ENCODE data around the gene RIPOR1.
"Not testable (repeated sequence)": the region's sequence is repeated elsewhere in the genome, so short reads cannot be mapped to it uniquely, and the experiment has no call there.

The RIPOR1 gene

DNA sequence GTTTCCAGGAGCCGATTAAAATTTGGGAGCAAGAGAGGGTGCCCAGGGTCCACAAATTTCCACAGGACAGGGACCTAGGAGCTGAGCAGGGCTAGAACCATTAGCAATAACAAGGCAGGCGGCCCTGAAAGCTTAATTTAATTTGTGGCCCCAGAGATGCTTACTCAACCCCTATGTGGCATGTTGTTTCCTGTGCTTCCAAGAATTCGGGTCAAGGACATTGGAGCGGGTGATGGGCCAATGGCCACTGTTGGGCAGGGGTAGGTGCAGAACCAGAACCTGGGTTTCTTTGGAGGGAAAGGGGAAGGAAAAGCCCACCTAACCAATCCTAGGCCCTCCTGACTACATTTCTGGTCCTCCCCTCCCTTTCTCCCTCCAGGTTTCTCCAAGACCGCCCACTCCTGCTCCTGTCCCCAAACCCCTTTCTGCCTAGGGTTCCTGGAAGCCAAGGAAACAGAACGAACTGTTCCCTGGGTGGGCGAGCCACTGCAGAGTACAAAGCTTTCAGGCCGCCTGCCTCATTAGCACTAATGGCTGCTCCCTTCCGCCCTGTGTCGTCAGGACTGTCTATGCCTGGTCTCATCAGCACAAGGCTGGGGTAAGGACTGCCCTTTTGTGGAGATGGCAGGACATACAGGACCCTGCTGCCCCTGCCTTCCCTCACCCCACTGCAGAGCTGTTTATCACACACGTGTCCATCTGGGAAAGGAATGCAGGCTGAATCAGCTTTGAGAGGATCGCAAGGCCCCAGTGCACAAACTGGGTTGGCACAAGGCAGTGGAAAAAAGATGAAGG, 44.7 kb upstream of the RIPOR1 start:
- no peak for DNase-seq (ENCODE audit: low read depth)
- TF ChIP-seq, protein P1, sequence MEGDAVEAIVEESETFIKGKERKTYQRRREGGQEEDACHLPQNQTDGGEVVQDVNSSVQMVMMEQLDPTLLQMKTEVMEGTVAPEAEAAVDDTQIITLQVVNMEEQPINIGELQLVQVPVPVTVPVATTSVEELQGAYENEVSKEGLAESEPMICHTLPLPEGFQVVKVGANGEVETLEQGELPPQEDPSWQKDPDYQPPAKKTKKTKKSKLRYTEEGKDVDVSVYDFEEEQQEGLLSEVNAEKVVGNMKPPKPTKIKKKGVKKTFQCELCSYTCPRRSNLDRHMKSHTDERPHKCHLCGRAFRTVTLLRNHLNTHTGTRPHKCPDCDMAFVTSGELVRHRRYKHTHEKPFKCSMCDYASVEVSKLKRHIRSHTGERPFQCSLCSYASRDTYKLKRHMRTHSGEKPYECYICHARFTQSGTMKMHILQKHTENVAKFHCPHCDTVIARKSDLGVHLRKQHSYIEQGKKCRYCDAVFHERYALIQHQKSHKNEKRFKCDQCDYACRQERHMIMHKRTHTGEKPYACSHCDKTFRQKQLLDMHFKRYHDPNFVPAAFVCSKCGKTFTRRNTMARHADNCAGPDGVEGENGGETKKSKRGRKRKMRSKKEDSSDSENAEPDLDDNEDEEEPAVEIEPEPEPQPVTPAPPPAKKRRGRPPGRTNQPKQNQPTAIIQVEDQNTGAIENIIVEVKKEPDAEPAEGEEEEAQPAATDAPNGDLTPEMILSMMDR (IDR thresholded peaks at IDR 0.05; ENCODE audit: control insufficient read depth, extremely low read depth, insufficient read depth): no peak
- no peak overlapping the region for H3K4me3 ChIP-seq (ENCODE audit: low read depth, low read length)

GRCh38 chr16:67486805-67487204, 41.8 kb upstream of the RIPOR1 start:
- no peak overlapping the region for H3K4me3 ChIP-seq (ENCODE audit: low read depth, low read length)
- DNase-seq (ENCODE audit: low read depth): no peak
- TF ChIP-seq, protein P1 (IDR thresholded peaks at IDR 0.05; ENCODE audit: control insufficient read depth, extremely low read depth, insufficient read depth): no peak

- H3K4me3 ChIP-seq (ENCODE audit: low read depth, low read length); DNase-seq (ENCODE audit: low read depth): not testable (repeated sequence)
Measured at GRCh38 chr16:67487561-67487960, 41.1 kb upstream of the RIPOR1 start.

GRCh38 chr16:67489401-67490083, 39.1 kb upstream of the RIPOR1 start:
- TF ChIP-seq, protein P1 (IDR thresholded peaks at IDR 0.05; ENCODE audit: control insufficient read depth, extremely low read depth, insufficient read depth): no peak

DNA sequence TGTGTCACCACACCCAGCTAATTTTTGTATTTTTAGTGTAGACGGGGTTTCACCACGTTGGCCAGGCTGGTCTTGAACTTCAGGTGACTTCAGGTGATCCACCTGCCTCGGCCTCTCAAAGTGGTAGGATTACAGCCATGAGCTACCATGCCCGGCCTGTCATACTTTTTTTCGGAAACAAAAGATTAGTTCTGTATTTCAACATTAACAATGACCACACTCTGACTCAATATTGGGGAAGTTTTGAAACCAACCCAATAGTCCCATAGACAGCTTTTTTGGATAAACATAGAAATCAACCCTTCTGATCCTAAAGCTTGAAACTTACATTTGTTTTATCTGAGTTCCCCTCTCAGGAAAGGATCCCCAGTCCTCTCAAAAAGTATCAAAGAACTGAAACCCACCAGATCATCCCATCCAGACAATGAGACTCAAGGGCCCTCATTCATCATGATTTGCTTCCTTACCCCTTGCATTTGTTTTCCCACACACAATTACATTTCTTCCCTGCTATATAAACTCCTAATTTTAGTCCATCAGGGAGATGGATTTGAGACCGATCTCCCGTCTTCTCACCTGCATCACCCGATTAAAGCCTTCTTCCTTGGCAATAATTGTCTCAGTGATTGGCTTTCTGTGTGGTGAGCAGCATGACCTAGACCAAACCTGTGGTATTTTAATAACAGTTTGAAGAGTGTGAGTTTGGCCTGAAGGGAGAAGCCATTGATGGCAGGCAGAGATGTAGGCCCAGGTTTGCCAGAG, 38.1 kb upstream of the RIPOR1 start:
- no peak for DNase-seq (ENCODE audit: low read depth)
- TF ChIP-seq, protein P1 (IDR thresholded peaks at IDR 0.05; ENCODE audit: control insufficient read depth, extremely low read depth, insufficient read depth): no peak
- no peak overlapping the region for H3K4me3 ChIP-seq (ENCODE audit: low read depth, low read length)

More at GRCh38 chr16:67489401-67490083, 39.1 kb upstream of the RIPOR1 start:
- no peak overlapping the region for H3K4me3 ChIP-seq (ENCODE audit: low read depth, low read length)
- DNase-seq (ENCODE audit: low read depth): no peak

DNA sequence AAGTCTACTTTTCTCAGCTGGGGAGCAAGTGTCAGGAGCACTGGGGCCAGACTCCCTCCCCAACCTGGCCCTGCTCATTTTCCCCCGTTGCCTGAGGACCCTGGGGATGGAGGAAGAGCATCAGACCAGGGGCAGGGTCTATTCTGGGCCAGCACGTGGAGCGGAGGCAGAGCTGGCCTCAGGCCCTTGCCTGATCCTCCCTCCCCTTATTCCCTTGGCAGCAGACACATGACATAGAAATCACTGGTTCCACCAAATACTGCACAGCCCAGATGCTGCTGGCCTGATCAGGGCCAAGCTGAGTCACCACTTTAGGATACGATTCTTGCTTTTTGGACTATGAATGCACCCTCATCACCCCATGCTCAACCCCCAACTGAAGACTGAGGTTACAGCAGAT, 29.5 kb upstream of the RIPOR1 start:
- no peak overlapping the region for H3K4me3 ChIP-seq (ENCODE audit: low read depth, low read length)
- TF ChIP-seq, protein P1 (IDR thresholded peaks at IDR 0.05; ENCODE audit: control insufficient read depth, extremely low read depth, insufficient read depth): no peak
- DNase-seq (ENCODE audit: low read depth): no peak

All from LNCaP clone FGC (cell line).